GM18858 (cell line): ENCODE measurements around the gene FPR1.
"Not testable (repeated sequence)": the region's sequence is repeated elsewhere in the genome, so short reads cannot be mapped to it uniquely, and the experiment has no call there.

Experiments
- ATAC-seq: cut with Tn5 transposase; IDR thresholded peaks from one replicate; pipeline ENCODE4 v1.9.1; 2021; ENCODE audit not compliant: unreplicated experiment

Gene FPR1

DNA sequence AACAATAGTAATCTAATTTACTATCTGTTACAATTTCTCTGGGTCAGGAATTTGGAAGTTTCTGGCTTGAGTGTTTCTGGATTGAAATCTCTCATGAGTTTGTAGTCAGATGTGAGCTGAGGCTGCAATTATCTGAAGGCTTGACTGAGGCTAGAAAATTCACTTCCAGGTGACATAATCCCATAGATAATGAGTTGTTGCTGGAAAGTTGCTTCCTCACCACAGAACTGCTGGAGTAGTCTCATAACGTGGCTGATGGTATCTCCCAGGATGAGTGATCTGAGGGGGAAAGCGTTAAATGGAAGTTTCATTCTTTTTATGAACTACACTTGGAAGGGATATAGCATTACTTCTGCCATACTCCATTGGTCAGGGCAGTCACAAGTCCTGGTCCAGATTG, 28.0 kb upstream of the FPR1 start:
- no peak for ATAC-seq

DNA sequence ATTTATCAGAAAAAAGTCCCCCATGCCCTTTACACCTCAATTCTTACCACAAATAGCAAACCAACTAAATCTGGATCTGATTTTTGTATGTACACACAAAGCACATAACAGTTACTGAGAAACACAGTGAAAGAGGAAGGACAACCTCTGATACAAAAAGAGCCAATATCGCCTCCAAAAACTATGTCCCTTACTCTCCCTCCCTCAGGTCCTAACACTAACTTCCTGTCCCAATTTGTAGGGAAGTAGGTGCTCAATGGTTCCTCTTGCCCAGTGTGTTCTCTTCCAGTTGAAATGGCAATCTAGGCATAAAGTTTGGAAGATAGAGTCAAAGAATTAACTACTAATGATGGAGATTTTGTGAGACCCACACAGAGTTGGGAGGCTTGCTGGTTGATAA, 27.5 kb upstream of the FPR1 start:
- no peak for ATAC-seq

DNA sequence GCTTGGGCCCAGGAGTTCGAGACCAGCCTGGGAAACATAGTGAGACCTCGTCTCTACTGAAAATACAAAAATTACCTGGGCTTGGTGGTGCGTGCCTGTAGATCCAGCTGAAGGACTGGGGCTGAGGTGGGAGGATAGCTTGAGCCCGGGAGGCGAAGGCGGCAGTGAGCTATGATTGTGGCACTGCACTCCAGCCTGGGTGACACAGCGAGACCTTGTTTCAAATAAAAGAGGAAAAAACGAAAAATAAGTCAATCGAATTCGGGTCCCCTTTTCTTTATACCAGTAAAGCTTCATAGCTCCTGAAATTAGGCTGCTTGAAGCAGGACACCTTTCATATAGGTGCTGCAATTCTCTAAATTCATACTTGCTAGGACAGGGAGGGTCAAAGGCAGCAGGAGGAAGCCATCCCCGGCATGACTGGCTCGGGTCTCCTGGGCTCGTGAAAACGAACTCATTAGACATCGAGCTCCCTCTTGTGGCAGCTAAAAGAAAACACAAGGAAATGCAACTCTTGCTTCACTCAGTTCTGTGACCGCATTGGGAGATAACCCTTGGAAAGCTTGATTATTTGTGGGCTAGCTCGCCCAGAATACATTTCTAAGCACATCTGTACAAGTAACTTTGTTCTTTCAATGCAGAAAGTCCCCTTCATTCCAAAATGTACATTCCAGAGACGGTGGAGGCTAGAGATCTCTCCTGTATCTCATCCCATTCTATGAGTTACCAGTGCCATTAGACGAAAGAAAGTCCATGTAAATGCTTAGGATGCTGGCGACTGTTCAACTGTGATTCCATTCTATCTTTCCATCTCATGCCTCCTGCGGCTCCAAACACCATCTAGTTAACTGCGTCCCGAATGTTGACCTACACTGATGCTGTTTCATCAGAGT, 26.1 kb upstream of the FPR1 start:
- ATAC-seq, result no peak

DNA sequence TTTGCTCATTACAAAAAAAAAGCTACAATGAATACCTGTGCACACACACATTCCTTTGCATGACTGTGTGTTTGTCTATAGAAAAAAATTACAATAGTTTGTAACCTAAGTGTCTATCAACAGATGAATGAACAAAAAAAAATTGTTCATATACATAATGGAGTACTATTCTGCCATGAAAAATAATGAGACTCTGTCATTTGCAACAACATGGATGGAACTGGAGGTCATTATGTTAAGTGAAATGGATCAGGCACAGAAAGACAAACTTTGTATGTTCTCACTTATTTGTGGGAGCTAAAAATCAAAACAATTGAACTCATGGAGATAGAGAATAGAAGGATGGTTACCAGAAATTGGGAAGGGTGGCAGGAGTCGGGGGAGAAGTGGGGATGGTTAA, 24.9 kb upstream of the FPR1 start:
- not testable (repeated sequence) for ATAC-seq

DNA sequence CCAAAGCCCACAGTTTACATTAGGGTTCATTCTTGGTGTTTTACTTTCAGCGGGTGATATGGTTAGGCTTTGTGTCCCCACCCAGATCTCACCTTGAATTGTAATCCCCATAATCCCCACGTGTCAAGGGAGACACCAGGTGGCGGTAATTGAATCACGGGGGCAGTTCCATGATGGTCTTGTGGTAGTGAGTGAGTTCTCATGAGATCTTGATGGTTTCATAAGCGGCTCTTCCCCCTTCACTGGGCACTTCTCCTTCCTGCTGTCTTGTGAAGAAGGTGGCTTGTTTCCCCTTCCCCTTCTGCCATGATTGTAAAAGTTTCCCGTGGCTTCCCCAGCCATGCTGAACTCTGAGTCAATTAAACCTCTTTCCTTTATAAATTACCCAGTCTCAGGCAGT, 21.3 kb upstream of the FPR1 start:
- ATAC-seq, result no peak

DNA sequence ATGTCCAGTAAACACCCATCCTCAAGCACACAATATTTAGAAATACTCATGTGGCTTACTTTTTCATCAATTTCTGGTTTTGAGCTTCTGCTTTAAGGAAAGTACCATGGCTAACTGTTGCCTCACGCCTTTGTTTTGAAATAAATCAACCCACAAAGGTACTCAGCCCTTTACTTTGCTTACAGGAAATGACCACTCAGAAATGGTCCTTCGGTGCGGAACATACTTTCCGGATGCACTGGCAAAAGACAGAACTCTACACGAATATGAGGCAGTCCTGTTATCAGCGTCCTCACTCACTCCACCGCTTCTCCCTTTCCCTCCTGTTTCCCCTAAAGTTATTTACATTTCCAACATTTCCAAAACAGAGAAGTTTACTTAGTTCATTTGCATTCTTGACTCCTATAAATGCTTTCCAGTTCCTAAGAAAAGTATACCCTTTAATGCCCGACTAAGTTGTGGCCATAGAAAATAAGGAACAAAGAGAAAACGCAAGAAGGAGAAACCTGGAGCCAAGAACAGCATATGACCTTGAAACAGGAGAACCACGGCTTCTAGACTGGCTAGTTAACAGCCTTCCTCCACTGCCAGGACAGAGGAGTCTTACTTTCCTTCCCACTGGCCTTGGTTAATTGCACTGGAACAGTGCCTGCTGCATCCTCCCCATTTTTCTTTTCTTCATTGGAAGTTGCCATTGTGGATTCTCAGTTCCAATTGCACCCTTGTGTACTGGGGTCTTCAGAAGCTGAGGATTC, 19.9 kb upstream of the FPR1 start:
- no peak for ATAC-seq

DNA sequence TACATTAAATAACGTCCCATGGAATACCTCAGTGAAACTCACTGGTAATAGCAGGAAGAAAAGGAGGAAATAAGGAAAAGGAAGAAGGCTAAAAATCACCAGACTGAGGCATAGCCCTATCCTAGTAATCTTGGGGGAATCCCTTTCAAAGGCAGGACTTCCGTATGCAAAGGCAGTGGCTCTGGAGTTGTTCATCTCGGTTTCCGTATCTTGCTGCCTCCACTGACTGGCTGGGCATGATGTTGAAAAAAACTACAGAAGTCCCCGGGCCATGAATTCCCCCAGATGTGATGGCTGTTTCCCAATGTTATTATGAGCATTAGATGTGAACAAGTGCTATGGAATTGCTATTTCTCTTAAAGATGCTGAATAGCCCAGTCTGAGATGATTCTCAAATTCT, 14.8 kb upstream of the FPR1 start:
- no peak for ATAC-seq

DNA sequence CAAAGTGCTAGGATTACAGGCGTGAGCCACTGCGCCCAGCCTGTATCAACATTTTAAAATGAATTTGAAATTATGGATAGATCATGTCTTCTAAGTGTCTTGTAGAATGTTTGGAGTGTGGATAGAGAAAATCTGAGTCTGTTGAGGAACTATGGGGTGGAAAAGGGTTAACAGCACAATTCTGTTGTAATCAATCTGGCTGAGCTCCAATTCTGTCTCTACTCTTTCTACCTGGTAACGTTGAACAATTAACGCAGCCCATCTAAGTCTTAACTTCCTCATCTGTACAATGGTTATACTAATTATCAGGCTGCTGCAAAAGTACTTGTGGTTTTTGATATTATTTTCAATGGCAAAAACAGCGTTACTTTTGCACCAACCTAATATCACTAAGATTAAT, 13.4 kb upstream of the FPR1 start:
- no peak for ATAC-seq

DNA sequence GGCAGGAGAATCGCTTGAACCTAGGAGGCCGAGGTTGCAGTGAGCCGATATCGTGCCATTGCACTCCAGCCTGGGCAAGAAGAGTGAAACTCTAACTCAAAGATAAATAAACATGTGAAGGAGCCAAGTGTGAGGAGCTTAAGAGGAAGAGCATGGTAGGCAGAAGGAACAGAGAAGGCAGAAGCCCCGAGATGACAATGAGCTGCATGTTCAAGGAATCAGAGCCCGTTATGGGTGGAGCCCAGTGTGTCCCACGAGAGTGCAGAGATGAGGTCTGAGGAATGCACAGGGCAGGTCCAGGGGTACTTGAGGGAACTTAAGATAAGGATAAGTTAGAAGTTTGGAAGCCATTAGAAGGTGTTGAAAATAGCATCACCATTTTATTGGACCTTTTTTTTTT, 10.0 kb upstream of the FPR1 start:
- ATAC-seq, result no peak

DNA sequence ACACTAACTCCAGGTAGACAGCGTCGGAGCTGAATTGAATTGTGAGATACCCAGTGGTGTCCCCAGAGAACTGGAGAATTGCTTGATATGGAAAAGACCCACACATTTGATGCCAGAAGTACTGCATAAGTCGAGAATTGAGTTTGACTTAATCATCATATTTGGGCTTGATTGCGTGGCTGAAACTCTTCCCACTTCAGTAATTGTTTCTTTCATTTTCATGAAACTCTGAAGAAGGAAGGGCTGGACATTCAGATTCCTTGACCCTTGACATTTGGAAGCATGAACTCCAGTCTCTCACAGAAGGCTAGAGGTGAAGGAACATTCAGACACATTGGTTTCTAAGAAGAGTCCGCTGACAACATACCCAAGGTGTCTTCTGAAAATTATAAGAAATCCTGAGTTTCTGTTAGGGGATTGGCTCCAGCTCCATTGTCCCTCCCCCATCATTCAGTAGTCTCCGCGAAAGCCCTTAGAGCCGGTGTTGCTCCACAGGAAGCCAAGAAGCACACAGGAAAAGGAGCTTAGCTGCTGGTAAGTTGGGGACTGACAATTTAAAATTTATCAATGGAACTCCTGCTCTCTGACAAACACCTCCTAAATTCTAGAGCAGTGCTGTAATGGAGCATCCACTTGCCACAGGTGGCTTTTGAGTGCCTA, 9.1 kb upstream of the FPR1 start, which contains the start of gene FPR2:
Gene FPR2, plus strand, starts transcription at position 484 of the 660 bp plus-strand sequence. CDS start 7,479 bp downstream, outside the sequence.
- no peak for ATAC-seq

DNA sequence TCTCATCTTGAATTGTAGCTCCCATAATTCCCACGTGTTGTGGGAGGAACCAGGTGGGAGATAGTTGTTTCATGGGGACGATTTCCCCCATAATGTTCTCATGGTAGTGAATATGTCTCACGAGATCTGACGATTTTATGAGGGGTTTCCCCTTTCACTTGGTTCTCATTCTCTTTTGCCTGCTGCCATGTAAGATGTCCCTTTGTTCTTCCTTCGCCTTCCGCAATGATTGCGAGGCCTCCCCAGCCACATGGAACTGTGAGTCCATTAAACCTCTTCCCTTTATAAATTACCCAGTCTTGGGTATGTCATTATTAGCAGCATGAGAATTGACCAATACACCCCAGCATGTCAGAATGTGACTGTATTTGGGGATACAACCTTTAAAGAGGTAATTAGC, 3.9 kb upstream of the FPR1 start:
- no peak for ATAC-seq

DNA sequence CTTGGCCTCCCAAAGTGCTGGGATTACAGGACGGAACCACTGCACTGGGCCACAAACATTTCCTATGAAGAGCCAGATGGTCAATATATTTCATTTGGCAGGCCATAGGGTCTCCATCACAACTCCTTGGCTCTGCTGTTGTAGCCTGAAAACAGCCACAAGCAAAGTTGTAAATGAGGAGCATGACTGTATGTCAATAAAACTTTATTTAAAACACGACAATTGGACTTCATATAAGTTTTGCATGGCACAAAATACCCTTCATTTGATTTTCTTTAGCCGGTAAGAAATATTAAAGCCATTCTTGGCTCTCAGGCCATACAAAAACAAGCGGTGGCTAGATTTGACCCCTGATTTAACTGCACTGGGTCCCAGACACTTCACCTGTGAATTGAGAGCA, 3.1 kb upstream of the FPR1 start:
- no peak for ATAC-seq

DNA sequence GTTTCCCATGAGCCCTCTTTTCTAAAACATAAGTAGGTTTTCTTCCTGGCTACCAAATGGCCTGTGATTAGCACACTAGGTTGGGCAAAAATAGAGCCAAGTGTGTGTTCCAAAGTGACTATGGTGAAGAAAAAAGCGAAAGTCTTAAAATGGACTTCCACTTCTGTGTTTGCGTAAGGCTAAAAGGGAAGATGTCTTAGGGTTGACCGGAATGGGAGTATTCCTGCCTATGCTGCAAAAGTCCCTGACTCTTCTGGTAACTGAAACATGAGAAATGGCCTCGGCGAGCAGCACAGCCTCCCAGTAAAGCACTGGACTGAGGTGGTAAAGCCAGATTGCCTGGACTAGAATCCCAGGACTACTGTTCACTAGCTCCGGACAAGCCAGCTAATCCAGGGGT, 2.4 kb upstream of the FPR1 start:
- ATAC-seq, result no peak

DNA sequence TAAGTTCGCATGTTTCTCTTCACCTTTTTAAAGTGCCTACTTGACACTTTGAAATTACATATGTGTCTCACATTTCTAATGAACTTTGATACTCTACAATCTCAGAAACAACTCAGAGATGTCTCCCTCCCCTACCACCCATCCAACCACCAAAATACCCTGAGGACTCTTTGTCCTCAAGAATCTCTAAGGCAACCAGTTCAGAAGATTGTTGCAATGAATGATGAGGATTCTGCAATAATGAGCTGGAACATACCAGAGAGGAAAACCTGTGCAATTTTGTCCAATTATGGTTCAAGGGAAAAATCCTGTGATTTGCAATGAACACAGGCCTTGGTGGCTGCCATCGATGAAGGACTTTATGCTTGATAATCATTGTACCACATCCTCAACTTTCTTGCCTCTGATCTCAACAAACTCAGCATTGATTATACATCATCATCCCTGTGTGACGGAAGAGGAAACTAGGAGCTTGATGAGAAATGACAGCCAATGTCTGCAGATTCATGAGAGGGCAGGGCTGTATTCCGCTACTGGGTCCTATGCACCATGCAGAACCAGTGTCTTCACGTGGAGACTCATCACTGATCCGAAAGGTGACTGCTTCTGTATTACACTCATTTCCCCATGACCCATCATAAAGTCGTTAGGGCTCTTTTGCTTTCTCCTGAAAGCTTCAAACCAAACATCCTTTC, 1.1 kb downstream of the FPR1 start:
- no peak for ATAC-seq

DNA sequence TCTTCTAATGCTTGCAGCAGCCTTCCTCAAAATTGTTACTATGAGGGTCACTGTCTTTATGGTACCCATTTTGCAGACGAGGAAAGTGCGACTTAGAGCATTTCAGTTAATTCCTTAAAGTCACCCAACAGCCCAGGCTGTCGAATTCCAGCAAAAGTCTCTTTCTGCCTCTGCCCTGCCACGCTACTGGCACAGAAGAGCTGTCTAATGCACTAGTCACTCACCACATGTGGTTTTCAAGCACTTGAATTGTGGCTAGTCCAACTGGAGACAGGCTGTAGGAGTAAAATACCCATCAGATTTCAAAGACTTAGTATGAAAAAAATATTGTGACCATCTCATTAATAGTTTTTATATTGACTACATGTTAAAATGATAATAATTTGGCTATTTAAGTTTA, 1.7 kb downstream of the FPR1 start:
- ATAC-seq, result no peak

DNA sequence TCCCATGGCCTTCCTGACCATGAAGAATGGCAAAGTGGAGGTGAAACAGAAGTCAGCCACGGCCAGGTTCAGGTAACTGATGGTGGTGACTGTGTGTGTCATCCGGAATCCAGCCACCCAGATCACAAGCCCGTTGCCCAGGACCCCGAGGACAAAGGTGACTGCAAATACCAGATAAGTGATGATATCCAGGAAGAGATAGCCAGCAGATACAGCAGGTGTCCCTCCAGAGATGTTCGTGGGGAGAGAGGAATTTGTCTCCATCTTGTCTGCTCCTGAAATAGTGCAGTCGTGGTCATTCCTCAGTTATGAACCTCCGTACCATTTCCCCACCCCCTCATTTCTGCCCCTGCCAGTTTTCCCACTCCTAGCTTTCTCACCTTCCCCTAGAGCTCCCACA, 4.9 kb downstream of the FPR1 start:
- no peak for ATAC-seq

DNA sequence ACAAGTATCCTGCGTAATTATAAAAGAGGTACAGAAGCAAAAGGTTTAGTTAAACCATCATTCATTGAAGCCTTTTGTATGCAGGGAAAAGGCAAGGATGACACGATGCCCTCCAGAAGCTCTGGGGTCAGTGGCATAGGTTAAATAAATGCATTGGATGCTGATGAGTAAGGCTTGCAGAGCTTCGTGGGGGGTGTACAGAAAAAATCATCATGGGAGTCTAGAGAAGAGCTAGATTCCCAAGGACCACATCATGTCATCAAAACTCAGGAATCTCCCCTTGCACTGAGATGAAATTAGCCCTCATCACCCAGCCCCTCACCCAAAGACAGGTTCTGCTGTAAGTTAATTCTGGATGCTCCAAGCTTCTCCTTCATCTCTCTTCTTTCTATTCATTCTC, 8.3 kb downstream of the FPR1 start:
- ATAC-seq, result no peak

DNA sequence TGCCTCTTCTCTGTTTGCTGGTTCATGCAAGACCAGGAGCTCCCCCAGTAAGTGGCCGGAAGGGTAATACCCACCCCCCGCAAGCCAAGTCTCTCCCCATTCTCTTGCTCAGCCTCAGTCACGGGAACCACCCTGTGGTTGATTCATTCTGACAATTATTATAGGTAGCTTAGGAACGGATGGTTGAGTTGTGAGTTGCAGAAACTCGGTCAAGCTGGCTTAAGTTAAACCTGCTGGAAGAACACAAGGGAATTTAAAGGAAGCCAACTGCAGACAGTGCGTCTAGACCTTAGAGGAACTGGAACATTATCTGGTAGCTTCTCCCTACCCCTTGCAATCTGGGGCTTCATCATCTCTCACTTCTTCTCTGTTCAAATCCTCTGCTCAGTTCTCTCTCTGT, 8.9 kb downstream of the FPR1 start:
- no peak for ATAC-seq

DNA sequence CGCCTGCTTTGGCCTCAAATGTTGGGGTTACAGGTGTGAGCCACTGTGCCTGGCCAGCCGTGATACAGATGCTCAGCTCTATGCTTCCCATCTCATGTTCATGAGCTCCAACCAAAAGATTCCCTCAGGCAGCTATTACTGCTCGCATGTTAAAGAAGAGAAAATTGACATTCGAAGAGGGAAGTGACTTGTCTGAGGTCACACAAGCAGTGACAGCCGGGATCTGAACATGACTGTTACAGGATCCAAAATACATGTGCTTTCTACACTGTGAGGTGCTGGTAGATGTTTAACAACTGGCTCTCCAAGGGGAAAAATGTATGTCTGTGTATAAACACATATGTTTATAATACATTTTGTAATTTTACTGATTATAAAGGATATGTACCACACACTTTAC, 11.3 kb downstream of the FPR1 start:
- ATAC-seq, result no peak

DNA sequence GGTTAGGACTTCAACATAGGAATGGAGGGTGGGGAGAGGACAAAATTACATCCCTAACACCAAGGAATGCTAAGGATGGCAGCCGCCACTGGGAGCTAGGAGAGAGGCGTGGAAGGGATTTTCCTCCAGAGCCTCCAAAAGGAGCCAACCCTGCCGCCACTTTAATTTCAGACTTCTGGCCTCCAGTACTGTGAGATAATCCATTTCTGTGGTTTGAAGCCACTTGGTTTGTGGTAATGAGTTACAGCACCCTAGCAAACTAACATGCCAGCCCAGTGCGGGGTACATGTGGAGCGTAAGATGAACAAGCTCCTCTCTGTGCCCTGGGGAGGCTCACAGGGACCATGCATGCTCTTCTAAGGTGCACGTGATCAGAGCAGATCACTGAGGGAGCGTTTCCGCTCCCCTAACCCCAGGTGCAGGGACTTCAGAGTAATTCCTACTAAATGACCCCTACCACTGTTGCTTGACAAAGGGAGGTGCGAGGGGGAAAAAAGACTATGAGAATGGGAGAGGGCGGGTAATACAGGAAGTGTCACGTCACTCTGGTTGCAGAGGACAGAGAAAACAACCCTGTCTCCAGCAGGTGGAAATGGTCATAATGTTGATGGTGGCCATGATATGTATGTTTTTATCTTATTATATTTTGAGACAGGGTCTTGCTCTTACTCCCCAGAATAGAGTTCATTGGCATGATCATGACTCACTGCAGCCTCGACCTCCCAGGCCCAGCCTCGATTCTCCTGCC, 12.0 kb downstream of the FPR1 start:
- ATAC-seq, result no peak
